Adrenal gland (tissue), 12 donors: Measurements from ENCODE around the gene SLC25A11. TPM values are rescaled to one million over a fixed set of nuclear protein-coding genes. Genes with fewer than 3 reads are reported as not detected.

Experiments used
- DNase-seq, 7 donors: peaks; one replicate each; pipeline ENCODE4 v3.0.0-alpha.2; 2019 to 2020
- H3K27ac ChIP-seq, 5 donors: fragments of 200-600 bp; sonication (generic) in 4 of 5; 1 replicate in 3 of 5; 2 replicates in 2 of 5; pipeline versions ENCODE4 v1.5.1 to v1.8.0; 2016 to 2020; ENCODE audit warnings: mild to moderate bottlenecking in 1 of 5
- H3K27me3 ChIP-seq: fragments of 200-600 bp; 2 replicates; pipeline ENCODE4 v1.8.0; 2021
- H3K36me3 ChIP-seq, 2 donors: fragments of 200-600 bp; replicated peaks in 1 of 2; 1 replicate in 1 of 2; 2 replicates in 1 of 2; pipeline versions ENCODE4 v1.5.1 to v1.8.0; 2018 to 2022
- H3K4me1 ChIP-seq, 2 donors: fragments of 200-600 bp; replicated peaks in 1 of 2; 1 replicate in 1 of 2; 2 replicates in 1 of 2; pipeline versions ENCODE4 v1.5.1 to v1.8.0; 2018 to 2021
- H3K4me3 ChIP-seq, 4 donors: fragments of 200-600 bp; sonication (generic) in 3 of 4; one replicate each; pipeline ENCODE4 v1.5.1; 2016 to 2018
- H3K9me3 ChIP-seq, 3 donors: fragments of 200-600 bp; sonication (generic) in 1 of 3; replicated peaks in 1 of 3; 1 replicate in 2 of 3; 2 replicates in 1 of 3; pipeline versions ENCODE4 v1.5.1 to v1.8.0; 2016 to 2021
- POLR2A ChIP-seq, 2 donors: fragments of 450-650 bp; IDR thresholded peaks; one replicate each; pipeline ENCODE4 v1.6.1; 2017; ENCODE audit warnings: antibody characterized with exemption in 2 of 2, mild to moderate bottlenecking in 2 of 2, moderate library complexity in 1 of 2
- WGBS, 4 donors: extraction: QIAGEN DNeasy Blood & Tissue Kit in 2 of 4; methylation state at CpG; one replicate each; pipeline versions ENCODE4 v1.1.5 to v1.1.7; 2013 to 2017; 5-methylcytosine and 5-hydroxymethylcytosine counted together
- intact Hi-C, 2 donors: fragments of 100-400 bp; cut with DNase I; formaldehyde crosslinking; loops; one replicate each; pipeline versions ENCODE4 v1.14.1 to v1.15.0; 2022 to 2023
- polyA plus RNA-seq, 3 donors: library from polyadenylated mRNA; stranded (reverse); fragments of 200-250 nt in 2 of 3; fragments of 350-450 nt in 1 of 3; fragmentation: Illumina TruSeq in 1 of 3; extraction: RNeasy Lipid Tissue Mini Kit (QIAGEN cat#74804) in 1 of 3; gene quantifications; one replicate each; pipeline ENCODE4 v1.2.3, GENCODE V29; 2013 to 2014
- total RNA-seq, 9 donors: library from RNA; depleted of rRNA in 4 of 9; stranded (reverse); fragments of >200 nt in 4 of 9; fragments of 120-200 nt in 1 of 9; fragmentation: NEBNext Ultra II Directional in 1 of 9; extraction: Animal tissue kit (Norgen Biotek cat#: 25700) in 1 of 9; gene quantifications; one replicate each; pipeline versions ENCODE4 v1.1.0 to v1.2.4, GENCODE V29; 2013 to 2023
- TF ChIP-seq, protein P1 (sequence below), 6 experiments: fragments of 450-650 bp in 4 of 6; fragments of 200-600 bp in 2 of 6; sonication (generic) in 1 of 6; IDR thresholded peaks; 1 replicate in 5 of 6; 2 replicates in 1 of 6; pipeline versions ENCODE4 v1.5.1 to v1.8.0; 2016 to 2021; ENCODE audit warnings: antibody characterized with exemption in 6 of 6, mild to moderate bottlenecking in 2 of 6, moderate library complexity in 1 of 6
- donor health status: healthy with polysubstance abuse.
- donor health status: Bipolar disorder and iron deficiency.
- donor health status: DM: yes; HTN: yes; CAD: no.
- donor health status: DM: no; HTN: no; CAD: no.
- donor health status: DM: no; HTN: no; CAD: no.
- donor health status: DM: yes; HTN: yes; CAD: no.

Gene SLC25A11
- total and polyA plus RNA-seq, 12 donors: 37.8 to 77.7 (median 66.7) TPM

DNA sequence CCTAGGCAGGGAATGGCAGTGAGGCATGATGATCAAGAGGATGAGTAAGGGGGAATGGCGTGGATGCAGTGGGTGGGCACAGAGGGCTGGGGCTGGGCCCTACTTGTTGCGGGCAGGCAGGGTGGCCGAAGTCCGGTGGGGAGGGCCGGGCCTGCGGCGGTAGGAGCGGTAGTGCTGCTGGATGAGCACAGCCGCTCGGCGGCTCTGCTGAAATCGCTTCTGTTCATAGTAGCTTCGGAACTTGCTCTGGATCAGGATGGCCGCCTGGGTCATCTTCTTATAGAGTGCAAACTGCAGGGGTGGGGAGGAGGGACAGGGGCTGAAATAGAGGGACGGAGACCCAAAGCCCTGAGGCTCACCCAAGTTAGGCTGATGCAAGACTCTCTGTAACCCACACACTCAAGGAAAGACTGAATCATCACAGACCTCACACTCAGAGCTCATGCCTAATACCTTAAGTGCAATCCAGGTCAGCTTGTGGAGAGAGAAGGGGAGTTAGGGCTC lies 29.3 kb upstream of the SLC25A11 start:
- peak in 5 of 7 donors; percentile 46 to 72 (median 49) for DNase-seq
- H3K27ac ChIP-seq: peak overlapping the region in 4 of 5 donors; percentile 92 to 98 (median 98)
- no peaks in the 10 kb centered on the region for H3K27me3 ChIP-seq
- peak overlapping the region in 1 of 4 donors; percentile 82 for H3K4me3 ChIP-seq
- H3K36me3 ChIP-seq: peaks cover 0 to 35% of the 10 kb centered on the region in 2 donors
- TF ChIP-seq, protein P1, sequence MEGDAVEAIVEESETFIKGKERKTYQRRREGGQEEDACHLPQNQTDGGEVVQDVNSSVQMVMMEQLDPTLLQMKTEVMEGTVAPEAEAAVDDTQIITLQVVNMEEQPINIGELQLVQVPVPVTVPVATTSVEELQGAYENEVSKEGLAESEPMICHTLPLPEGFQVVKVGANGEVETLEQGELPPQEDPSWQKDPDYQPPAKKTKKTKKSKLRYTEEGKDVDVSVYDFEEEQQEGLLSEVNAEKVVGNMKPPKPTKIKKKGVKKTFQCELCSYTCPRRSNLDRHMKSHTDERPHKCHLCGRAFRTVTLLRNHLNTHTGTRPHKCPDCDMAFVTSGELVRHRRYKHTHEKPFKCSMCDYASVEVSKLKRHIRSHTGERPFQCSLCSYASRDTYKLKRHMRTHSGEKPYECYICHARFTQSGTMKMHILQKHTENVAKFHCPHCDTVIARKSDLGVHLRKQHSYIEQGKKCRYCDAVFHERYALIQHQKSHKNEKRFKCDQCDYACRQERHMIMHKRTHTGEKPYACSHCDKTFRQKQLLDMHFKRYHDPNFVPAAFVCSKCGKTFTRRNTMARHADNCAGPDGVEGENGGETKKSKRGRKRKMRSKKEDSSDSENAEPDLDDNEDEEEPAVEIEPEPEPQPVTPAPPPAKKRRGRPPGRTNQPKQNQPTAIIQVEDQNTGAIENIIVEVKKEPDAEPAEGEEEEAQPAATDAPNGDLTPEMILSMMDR (IDR thresholded peaks at IDR 0.05): no peak
- peak in 1 of 2 donors; percentile 16 for TF ChIP-seq POLR2A (IDR thresholded peaks at IDR 0.05)
- H3K4me1 ChIP-seq: peaks cover 19 to 35% of the 10 kb centered on the region in 2 donors
- WGBS, 4 donors: 76 to 86% (median 82%) methylated on average over 3 to 15 of the region's 15 CpGs
- H3K9me3 ChIP-seq: no peaks in the 10 kb centered on the region
- intact Hi-C loops: no loop called here

DNA sequence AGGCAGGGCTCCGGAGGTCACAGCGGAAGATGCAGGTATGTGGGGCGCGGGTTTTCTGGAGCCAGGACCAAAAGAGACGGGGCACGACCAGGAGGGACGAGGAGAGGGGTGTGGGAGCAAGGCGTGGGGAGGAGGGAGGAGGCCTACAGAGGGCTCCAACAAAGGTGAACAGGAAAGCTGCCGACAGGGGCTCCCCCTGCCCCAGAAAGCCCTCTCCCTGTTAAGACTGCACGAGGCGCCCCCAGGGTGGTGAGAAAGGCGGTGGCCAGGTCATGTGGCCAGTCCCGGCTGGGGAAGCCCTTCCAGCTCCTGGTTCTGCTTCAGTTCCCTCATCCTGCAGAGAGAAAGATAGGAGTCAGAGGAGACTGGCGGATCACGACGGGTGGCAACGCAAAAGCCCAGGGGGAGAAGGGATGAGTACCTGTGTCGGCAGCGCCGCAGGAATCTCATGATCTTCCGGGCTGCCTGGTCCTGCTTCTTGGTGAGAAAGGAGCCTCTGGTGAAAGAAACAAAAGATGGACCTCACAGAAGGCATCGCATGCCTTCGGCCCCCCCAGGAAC lies 28.7 kb upstream of the SLC25A11 start:
- 51 to 56% (median 55%) methylated on average over 23 of the region's 23 CpGs for WGBS, 4 donors
- Histone ChIP-seq H3K36me3 (peaks cover 0 to 30% of the 10 kb centered on the region in 2 donors), H3K4me3 (peak overlapping the region in 2 of 4 donors; percentile 82 to 93), H3K9me3 (no peaks in the 10 kb centered on the region), H3K27me3 (no peaks in the 10 kb centered on the region), H3K4me1 (peaks cover 19 to 35% of the 10 kb centered on the region in 2 donors), H3K27ac (peak overlapping the region in 4 of 5 donors; percentile 92 to 98 (median 98))
- TF ChIP-seq POLR2A (IDR thresholded peaks at IDR 0.05): no peak
- DNase-seq: peak in 3 of 7 donors; percentile 39 to 51 (median 41)
- intact Hi-C loops: no loop called here

DNA sequence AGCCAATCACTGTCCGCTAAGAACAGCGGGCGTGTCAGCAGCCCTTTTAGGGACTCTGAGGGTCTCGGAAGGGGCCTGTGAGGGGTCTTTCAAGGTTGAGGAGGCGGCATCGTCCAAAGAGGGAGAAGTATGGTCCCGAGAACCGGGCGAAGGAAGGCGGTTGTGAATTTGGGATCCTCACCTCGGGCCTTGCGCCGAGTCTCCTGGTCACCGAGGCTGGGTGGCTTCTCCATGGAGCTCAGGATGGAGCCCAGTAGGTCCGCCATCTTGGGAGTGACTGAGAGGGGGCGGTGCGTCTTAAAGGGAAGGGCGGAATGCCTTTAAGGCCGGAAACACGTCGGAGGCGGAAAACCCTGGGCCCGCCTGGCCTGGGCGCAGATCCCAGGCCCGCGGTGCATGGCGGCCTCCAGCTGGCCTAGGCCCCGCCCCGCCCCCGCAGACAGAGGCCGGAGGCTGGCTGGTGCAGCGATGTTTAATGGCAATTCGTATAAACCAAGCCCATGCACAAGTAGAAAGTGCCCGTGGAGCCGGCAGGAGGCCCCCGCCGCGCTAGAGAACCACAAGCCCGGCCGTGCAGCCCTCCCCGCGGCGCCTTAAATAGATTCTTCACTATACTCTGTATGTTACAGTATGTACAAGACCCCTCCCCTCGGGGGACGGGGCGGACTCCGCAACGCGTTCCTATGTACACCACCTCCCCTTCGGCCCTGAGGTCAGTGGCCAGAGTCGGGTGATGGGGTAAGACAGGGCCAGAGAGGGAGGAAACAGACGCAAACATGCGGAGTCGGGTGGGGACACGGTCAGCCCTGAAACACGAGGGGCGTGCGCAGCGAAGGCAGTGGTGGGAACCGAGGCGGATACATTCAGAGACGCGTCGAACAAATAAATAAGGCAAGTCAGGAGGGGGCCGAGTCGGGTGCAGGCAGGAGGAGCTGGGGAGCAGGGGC lies 28.0 kb upstream of the SLC25A11 start, which contains the start of gene SPAG7:
Gene SPAG7, minus strand, starts transcription at position 279 of the 947 bp plus-strand sequence. Its CDS starts 13 bp downstream, at position 266.
- Histone ChIP-seq H3K4me1 (peaks cover 19 to 35% of the 10 kb centered on the region in 2 donors), H3K27ac (peak within 1 kb of the TSS; percentile 90 to 99 (median 97)), H3K4me3 (peak within 1 kb of the TSS; percentile 81 to 93 (median 86)), H3K27me3 (no peaks in the 10 kb centered on the region), H3K9me3 (no peaks in the 10 kb centered on the region), H3K36me3 (peaks cover 0 to 22% of the 10 kb centered on the region in 2 donors)
- TF ChIP-seq, protein P1 (IDR thresholded peaks at IDR 0.05): peak in 1 of 6 experiments; percentile 11
- peak; percentile 78 to 80 for TF ChIP-seq POLR2A (IDR thresholded peaks at IDR 0.05)
- intact Hi-C loops: no loop called here
- peak; percentile 93 to 98 (median 95) for DNase-seq
- WGBS, 4 donors: 2 to 4% (median 3%) methylated on average over 27 to 66 of the region's 66 CpGs

DNA sequence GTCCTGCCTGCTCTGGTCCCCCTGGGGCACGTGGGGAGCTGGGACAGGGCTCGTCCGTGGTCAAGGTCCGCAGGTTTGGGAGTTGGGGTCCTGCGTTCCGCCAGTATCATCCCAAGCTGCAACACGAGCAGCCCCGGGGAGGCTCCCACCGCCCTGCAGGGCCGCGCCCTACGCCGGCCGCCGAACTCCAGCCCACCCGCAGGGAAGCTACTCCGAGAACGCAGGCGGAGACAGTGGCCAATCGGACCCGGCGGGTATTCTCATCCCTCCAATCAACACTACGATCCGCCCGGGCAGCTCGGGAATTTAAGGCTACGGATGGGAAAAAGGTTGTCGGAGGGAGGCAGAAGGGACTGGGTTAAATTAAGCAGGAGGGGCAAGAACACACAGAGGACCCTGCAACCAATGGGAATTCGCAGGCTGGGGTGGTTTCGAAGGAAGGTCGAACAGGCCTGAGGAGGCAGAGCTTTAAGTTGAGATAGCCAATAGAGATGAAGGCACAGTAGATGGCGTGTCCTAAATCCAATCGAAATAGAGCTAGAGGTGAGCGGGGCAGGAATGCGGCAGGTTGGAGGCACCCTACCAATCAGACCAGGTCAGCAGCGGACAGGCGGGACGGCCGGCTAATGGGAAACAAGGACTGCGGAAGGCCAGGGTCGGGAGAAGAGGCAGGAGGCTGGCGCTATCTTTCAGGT lies 27.1 kb upstream of the SLC25A11 start:
- Histone ChIP-seq H3K27ac (peak overlapping the region; percentile 90 to 99 (median 97)), H3K4me3 (peak overlapping the region; percentile 81 to 93 (median 86)), H3K27me3 (no peaks in the 10 kb centered on the region), H3K9me3 (no peaks in the 10 kb centered on the region), H3K36me3 (peaks cover 0 to 14% of the 10 kb centered on the region in 2 donors), H3K4me1 (peaks cover 19 to 35% of the 10 kb centered on the region in 2 donors)
- peak; percentile 97 to 100 (median 99) for DNase-seq
- intact Hi-C loops: no loop called here
- WGBS, 4 donors: 0 to 1% (median 0%) methylated on average over 20 to 42 of the region's 42 CpGs
- TF ChIP-seq POLR2A (IDR thresholded peaks at IDR 0.05): peak; percentile 36 to 50
- TF ChIP-seq, protein P1 (IDR thresholded peaks at IDR 0.05): no peak
